MM.1S (cell line): Measurements from ENCODE around the gene ZNF607.

Experiments
- DNase-seq: peaks from one replicate; pipeline ENCODE4 v3.0.0-alpha.2; 2015
- H2AFZ ChIP-seq: fragments of 300-600 bp; sonication (generic); 2 replicates; pipeline ENCODE4 v1.6.0; 2016; ENCODE audit warnings: antibody characterized with exemption, low read length
- H3F3A ChIP-seq: fragments of 300-600 bp; sonication (generic); 2 replicates; pipeline ENCODE4 v1.6.1; 2016; ENCODE audit warnings: mild to moderate bottlenecking, antibody characterized with exemption, low read length, moderate library complexity, mixed read lengths; ENCODE audit not compliant: insufficient read depth
- H3K27ac ChIP-seq: fragments of 300-600 bp; sonication (generic); 2 replicates; pipeline ENCODE4 v1.5.1; 2016; ENCODE audit warnings: mild to moderate bottlenecking, low read length
- H3K27me3 ChIP-seq: fragments of 300-600 bp; sonication (generic); replicated peaks from 2 replicates; pipeline ENCODE4 v1.6.0; 2016; ENCODE audit warnings: low read length; ENCODE audit not compliant: insufficient read depth
- H3K36me3 ChIP-seq: fragments of 300-600 bp; sonication (generic); replicated peaks from 2 replicates; pipeline ENCODE4 v1.6.1; 2016; ENCODE audit warnings: mild to moderate bottlenecking, low read length, mixed read lengths; ENCODE audit not compliant: insufficient read depth
- H3K4me1 ChIP-seq: fragments of 300-600 bp; sonication (generic); 2 replicates; pipeline ENCODE4 v1.6.1; 2016; ENCODE audit warnings: low read length, mixed read lengths
- H3K4me2 ChIP-seq: fragments of 300-600 bp; sonication (generic); 2 replicates; pipeline ENCODE4 v1.6.0; 2016; ENCODE audit warnings: low read depth, low read length
- H3K4me3 ChIP-seq: fragments of 300-600 bp; sonication (generic); 2 replicates; pipeline ENCODE4 v1.5.1; 2016; ENCODE audit warnings: low read length, mixed read lengths
- H3K79me2 ChIP-seq: fragments of 300-600 bp; sonication (generic); 2 replicates; pipeline ENCODE4 v1.6.1; 2016; ENCODE audit warnings: mixed run types, low read length, mixed read lengths
- H3K9ac ChIP-seq: fragments of 300-600 bp; sonication (generic); 2 replicates; pipeline ENCODE4 v1.6.1; 2016; ENCODE audit warnings: low read length, mixed read lengths
- H3K9me2 ChIP-seq: fragments of 300-600 bp; sonication (generic); replicated peaks from 2 replicates; pipeline ENCODE4 v1.6.1; 2016; ENCODE audit warnings: mild to moderate bottlenecking, low read length, mixed read lengths; ENCODE audit not compliant: insufficient read depth
- H3K9me3 ChIP-seq: fragments of 300-600 bp; sonication (generic); replicated peaks from 2 replicates; pipeline ENCODE4 v1.6.1; 2016; ENCODE audit warnings: mild to moderate bottlenecking, low read length, mixed read lengths; ENCODE audit not compliant: insufficient read depth
- H4K20me1 ChIP-seq: fragments of 300-600 bp; sonication (generic); 2 replicates; pipeline ENCODE4 v1.6.1; 2016; ENCODE audit warnings: mild to moderate bottlenecking, low read length, moderate library complexity, mixed read lengths; ENCODE audit not compliant: insufficient read depth
- CTCF ChIP-seq: fragments of 300-600 bp; sonication (generic); IDR thresholded peaks from 2 replicates; pipeline ENCODE4 v1.5.1; 2016; ENCODE audit warnings: antibody characterized with exemption, low read length, mixed read lengths
- EZH2 ChIP-seq: fragments of 300-600 bp; sonication (generic); optimal IDR thresholded peaks from 2 replicates; pipeline ENCODE3; 2017; ENCODE audit warnings: low read depth, mild to moderate bottlenecking, antibody characterized with exemption, low read length, mixed read lengths
- EZH2phosphoT487 ChIP-seq: fragments of 300-600 bp; sonication (generic); IDR thresholded peaks from 2 replicates; pipeline ENCODE4 v1.6.1; 2018; ENCODE audit warnings: antibody characterized with exemption, low read length

ZNF607 gene

DNA sequence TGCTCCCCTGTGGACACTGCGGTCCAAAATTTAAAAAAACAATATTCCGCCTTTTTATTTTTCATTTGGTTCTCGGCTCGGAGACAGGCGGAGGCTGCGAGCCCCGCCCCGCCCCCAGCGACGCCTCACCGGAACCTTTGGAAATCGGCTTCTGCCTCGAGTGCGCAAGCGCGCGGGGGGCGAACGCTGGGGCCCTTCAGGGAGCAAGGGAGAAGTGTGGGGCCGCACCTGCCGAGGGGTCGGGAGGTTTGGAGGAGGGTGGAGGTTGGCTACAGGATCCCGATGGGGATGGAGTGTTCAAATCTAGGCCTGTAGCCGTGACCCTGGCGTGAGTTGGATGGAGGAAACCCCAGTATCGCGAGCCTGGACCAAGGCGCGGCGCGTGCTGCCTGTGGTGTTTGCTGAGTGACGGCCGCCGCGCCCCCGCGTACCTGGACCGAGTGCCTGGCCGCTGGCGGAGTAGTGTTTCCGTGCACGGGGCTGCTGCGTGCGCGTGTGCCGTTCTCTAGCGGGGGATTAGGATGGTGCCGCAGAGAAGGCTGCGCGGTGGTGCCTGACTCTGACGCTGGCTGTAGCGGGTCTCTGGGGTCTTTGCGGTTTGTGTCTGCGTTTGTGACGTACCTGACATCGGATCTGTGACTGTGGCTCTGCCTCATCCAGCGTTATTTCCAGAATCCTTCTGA, 63.7 kb downstream of the ZNF607 start:
- DNase-seq = no peak
- H3F3A ChIP-seq = no peaks in the 10 kb centered on the region
- H3K27ac ChIP-seq = no peak overlapping the region
- H3K9ac ChIP-seq = no peak overlapping the region
- H4K20me1 ChIP-seq = no peaks in the 10 kb centered on the region
- no peak overlapping the region for H3K4me3 ChIP-seq
- no peak overlapping the region for H3K4me2 ChIP-seq
- no peaks in the 10 kb centered on the region for H3K9me2 ChIP-seq
- no peaks in the 10 kb centered on the region for H3K27me3 ChIP-seq
- no peaks in the 10 kb centered on the region for H3K4me1 ChIP-seq
- H3K36me3 ChIP-seq = no peaks in the 10 kb centered on the region
- H3K79me2 ChIP-seq = no peaks in the 10 kb centered on the region
- no peak overlapping the region for H2AFZ ChIP-seq
- TF ChIP-seq CTCF (no peak), EZH2phosphoT487 (no peak), EZH2 (no peak)
- H3K9me3 ChIP-seq = no peaks in the 10 kb centered on the region

DNA sequence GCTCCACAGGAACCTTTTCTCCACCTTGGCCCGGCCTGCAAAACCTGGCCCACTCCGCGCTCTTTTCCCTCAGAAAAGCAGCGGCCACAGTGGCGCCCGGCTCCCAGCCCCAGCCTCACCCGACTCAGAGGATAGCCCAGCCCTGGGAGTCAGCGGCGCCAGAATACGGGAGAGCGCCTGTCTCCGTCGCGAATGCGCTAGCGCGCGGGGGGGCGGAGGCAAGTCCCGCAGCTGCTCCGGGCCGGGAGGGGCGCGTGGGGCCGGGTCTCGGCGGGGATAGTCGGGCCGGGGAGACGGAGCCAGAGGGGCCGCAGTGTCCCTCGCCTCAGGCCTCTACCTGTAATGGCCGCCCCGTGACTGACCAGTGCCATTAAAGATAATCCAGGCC, 64.3 kb downstream of the ZNF607 start, which contains the start of gene ZFP30:
Gene ZFP30 (minus strand): TSS at position 165 of the 388 bp plus-strand sequence. CDS start 7,643 bp downstream, outside the sequence.
- no peaks in the 10 kb centered on the region for H3K4me1 ChIP-seq
- DNase-seq = no peak
- H3K4me3 ChIP-seq = no peak within 1 kb of the TSS
- no peaks in the 10 kb centered on the region for H3K36me3 ChIP-seq
- H3K9me3 ChIP-seq = no peaks in the 10 kb centered on the region
- no peaks in the 10 kb centered on the region for H4K20me1 ChIP-seq
- no peak for TF ChIP-seq CTCF
- H3K27ac ChIP-seq = no peak within 1 kb of the TSS
- H2AFZ ChIP-seq = no peak within 1 kb of the TSS
- H3K27me3 ChIP-seq = no peaks in the 10 kb centered on the region
- H3F3A ChIP-seq = no peaks in the 10 kb centered on the region
- H3K79me2 ChIP-seq = no peaks in the 10 kb centered on the region
- H3K9ac ChIP-seq = no peak within 1 kb of the TSS
- no peaks in the 10 kb centered on the region for H3K9me2 ChIP-seq
- H3K4me2 ChIP-seq = no peak within 1 kb of the TSS

DNA sequence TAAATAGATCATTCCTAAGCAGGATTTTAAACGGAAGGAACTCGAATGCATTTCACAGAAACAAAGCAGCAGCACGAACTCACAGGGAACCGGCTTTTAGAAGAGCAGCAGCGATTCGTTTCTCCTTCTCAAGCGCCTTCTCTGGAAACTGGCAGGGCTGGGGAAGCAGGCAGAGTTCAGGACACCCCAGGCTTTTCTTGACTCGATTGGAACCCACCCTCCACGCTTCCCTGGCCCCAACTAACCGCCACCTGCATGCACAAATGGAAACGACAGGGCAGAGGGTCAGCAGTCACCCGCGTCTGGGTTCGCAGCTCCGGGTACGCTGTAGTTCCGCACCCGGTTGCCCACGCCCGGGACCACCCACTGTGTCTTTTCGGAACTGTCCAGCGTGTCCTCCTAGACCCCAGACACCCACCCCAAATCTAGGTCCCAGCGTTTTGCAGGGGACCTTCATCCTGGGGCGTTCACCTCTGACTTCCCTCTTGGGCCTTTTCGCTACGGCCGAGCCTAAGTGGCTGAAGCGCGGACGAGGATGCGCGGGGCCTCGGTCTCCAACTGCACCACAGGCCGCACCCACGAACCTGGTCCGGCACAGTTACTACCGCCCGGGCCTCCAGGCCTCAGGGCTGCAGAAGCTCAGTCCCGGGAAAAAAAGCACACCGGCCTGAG, 64.8 kb downstream of the ZNF607 start:
- Histone ChIP-seq H3K79me2 (no peaks in the 10 kb centered on the region), H3K27me3 (no peaks in the 10 kb centered on the region), H3K4me2 (no peak overlapping the region), H4K20me1 (no peaks in the 10 kb centered on the region), H3F3A (no peaks in the 10 kb centered on the region), H3K36me3 (no peaks in the 10 kb centered on the region), H2AFZ (no peak overlapping the region), H3K4me3 (no peak overlapping the region), H3K27ac (no peak overlapping the region), H3K9ac (no peak overlapping the region), H3K9me3 (no peaks in the 10 kb centered on the region), H3K4me1 (no peaks in the 10 kb centered on the region), H3K9me2 (no peaks in the 10 kb centered on the region)
- no peak for DNase-seq
- no peak for TF ChIP-seq CTCF
- TF ChIP-seq EZH2phosphoT487 = no peak
- TF ChIP-seq EZH2 = no peak
